T-helper 2 cell (primary cell): ENCODE results near the gene DNAJC6.
"Not testable (repeated sequence)": the region's sequence is repeated elsewhere in the genome, so short reads cannot be mapped to it uniquely, and the experiment has no call there.

Source experiments
- DNase-seq, 5 experiments: peaks; one replicate each; pipeline versions ENCODE4 v3.0.0 to v3.0.0-alpha.2; 2012 to 2022

The DNAJC6 gene

GRCh38 chr1:65432918-65433317, 123.6 kb downstream of the DNAJC6 start:
- DNase-seq, result no peak

GRCh38 chr1:65434255-65434654, 124.9 kb downstream of the DNAJC6 start:
- no peak for DNase-seq

GRCh38 chr1:65434760-65435159, 125.4 kb downstream of the DNAJC6 start:
- DNase-seq, result no peak

GRCh38 chr1:65435987-65436386, 126.6 kb downstream of the DNAJC6 start:
- DNase-seq, result no peak

DNA sequence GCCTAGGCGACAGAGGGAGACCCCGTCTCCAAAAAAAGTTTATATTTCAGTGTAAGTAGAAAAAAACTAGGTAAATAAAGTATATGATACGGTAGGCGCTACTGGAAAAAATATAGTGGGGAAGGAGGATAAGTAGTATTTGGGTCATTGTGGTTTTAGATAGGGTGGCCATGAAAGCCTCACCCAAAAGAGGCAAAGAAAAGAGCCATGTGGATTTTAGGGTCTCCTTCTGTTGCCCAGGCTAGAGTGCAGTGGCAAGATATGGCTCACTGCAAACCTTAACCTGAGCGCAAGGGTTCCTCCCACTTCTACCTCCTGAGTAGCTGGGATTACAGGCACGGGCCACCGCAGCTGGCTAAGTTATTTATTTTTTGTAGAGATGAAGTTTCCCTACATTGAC, 128.3 kb downstream of the DNAJC6 start:
- no peak for DNase-seq

DNA sequence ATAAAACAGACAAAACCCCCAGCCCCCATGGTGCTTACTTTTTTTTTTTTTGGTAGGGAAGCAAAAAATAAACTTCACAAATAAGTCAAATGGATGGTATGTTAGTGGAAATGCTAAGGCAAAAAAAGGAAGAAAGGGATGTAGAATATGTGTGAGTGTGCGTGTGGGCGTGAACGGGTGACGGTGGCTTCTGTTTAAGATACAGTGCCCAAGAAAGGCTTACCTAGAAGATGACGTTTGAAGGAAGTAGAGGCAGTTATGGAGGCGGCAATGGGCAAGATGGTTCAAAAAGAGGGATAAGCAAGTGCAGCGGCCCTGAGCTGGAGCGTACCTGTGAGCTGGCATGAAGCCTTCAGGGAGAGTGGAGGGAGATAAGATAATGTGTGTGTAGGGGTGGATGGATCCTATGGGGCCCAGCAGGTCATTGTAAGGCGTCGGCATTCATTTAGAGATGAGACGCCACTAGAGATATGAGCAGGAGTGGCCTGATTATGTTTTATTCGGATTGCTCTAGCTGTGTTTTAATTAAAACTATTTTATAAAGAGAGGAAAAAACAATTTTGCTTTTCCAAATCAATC, 131.1 kb downstream of the DNAJC6 start:
- DNase-seq, result no peak

GRCh38 chr1:65440915-65441314, 131.6 kb downstream of the DNAJC6 start:
- no peak for DNase-seq

DNA sequence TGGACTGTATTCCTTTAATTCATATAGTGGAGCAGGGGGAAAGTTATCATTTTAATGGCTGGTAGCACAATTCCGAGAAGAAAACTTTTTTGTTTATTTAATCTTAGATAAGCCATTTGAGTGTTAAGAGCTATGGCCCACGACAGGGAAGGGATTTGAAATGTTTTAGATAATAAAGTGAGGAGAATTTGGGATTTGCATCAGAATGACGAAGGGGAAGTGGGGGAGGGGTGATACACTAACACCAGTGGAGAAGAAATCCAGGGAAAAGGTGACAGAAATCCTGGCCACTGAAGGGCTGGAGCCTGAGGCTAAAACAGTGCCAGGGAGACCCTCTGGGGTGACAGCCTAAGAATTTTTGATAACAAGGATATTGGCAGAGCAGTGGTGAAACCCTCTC, 132.1 kb downstream of the DNAJC6 start:
- DNase-seq, result no peak

DNA sequence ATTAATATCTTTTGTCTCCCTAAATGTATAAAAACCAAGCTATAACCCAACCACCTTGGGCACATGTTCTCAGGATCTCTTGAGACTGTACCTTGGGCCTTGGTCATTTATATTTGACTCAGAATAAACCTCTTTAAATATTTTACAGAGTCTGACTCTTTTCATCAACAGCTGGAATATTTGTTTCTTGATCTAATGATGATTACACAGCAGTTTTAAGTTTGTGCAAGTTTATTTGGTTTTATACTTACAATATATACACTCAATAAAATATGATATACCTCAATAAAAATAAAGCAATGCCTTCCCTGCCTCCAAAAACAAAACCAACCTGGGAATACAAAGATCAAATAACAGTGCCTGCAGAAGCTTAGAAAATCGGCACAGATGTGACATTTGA, 133.1 kb downstream of the DNAJC6 start:
- no peak for DNase-seq

GRCh38 chr1:65443647-65444046, 134.3 kb downstream of the DNAJC6 start:
- no peak for DNase-seq

- no peak for DNase-seq
Measured at GRCh38 chr1:65444128-65444640, 134.8 kb downstream of the DNAJC6 start.

GRCh38 chr1:65445837-65446236, 136.5 kb downstream of the DNAJC6 start:
- DNase-seq, result no peak

DNA sequence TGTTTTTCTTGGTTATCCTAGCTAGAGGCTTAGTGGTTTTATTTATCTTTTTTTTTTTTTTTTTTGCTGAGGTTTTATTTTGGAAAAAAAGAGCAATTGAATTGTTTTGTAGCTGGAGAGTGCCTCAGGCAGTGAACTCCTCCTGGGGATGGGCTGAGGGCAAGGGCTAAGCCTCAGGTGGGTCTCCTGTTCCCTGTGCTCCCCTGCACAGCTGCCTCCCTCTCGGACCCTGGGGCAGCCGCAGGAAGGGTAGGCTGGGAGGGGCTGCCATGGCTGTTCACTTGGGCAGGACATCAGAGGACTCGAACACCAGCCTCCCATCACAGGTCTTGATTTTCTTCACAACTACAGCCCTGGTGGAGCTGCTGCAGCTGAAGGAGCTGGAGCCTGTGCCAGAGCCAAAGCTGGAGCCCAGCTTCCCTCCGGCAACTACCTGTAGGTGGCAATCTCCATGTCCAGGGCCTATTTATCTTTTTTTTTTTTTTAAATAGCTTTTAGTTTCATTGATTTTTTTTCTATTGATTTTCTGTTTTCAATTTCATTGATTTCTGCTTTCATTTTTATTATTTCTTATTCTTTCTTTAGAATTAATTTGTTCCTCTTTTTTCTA, 140.0 kb downstream of the DNAJC6 start:
- DNase-seq, result no peak

GRCh38 chr1:65455678-65456077, 146.3 kb downstream of the DNAJC6 start:
- not testable (repeated sequence) for DNase-seq

- no peak for DNase-seq
Measured at GRCh38 chr1:65456481-65456880, 147.1 kb downstream of the DNAJC6 start.

- DNase-seq, result peak in 1 of 5 experiments; percentile 70
Measured at GRCh38 chr1:65457868-65458267, 148.5 kb downstream of the DNAJC6 start.

- no peak for DNase-seq
Measured at GRCh38 chr1:65458730-65459396, 149.5 kb downstream of the DNAJC6 start.

GRCh38 chr1:65459397-65459768, 150.0 kb downstream of the DNAJC6 start:
- DNase-seq, result peak in 1 of 5 experiments; percentile 64
